ENCODE results near the gene OSBPL7.

The OSBPL7 gene

GRCh38 chr17:47789611-47790561, 31.7 kb downstream of the OSBPL7 start (continued):
- TF ChIP-seq ELK4 (IDR thresholded peaks at IDR 0.05; ENCODE audit: borderline replicate concordance, low read depth, low read length) (no peak), REST (tag by site-specific recombination; IDR thresholded peaks at IDR 0.05) (no peak), ZNF670 (tag by site-specific recombination; IDR thresholded peaks at IDR 0.05; ENCODE audit: low read depth) (no peak), ZNF837 (tag by site-specific recombination; IDR thresholded peaks at IDR 0.05) (no peak), ZEB2 (tag by site-specific recombination; IDR thresholded peaks at IDR 0.05) (peak; percentile 70; the same call in 1 of the 2 replicates), ZNF341 (tag by site-specific recombination; IDR thresholded peaks at IDR 0.05; ENCODE audit: low read depth) (no peak), ZNF362 (tag by site-specific recombination; IDR thresholded peaks at IDR 0.05) (no peak), YY2 (tag by site-specific recombination; IDR thresholded peaks at IDR 0.05) (no peak), ZNF202 (tag by site-specific recombination; IDR thresholded peaks at IDR 0.05; ENCODE audit: borderline replicate concordance) (no peak), ZNF629 (tag by site-specific recombination; IDR thresholded peaks at IDR 0.05) (no peak), ZNF704 (tag by site-specific recombination; IDR thresholded peaks at IDR 0.05) (no peak), ZNF585B (tag by site-specific recombination; IDR thresholded peaks at IDR 0.05) (no peak), PRDM2 (tag by site-specific recombination; IDR thresholded peaks at IDR 0.05; ENCODE audit: borderline replicate concordance) (no peak), ZNF155 (tag by site-specific recombination; IDR thresholded peaks at IDR 0.05) (no peak), ZNF223 (tag by site-specific recombination; IDR thresholded peaks at IDR 0.05) (no peak), MYNN (tag by site-specific recombination; IDR thresholded peaks at IDR 0.05; ENCODE audit: borderline replicate concordance) (no peak), IKZF3 (tag by site-specific recombination; IDR thresholded peaks at IDR 0.05) (no peak), ZNF580 (tag by site-specific recombination; IDR thresholded peaks at IDR 0.05) (no peak), ZNF561 (tag by site-specific recombination; IDR thresholded peaks at IDR 0.05; ENCODE audit: borderline replicate concordance) (no peak), ZNF544 (tag by site-specific recombination; IDR thresholded peaks at IDR 0.05) (no peak), ZNF112 (tag by site-specific recombination; IDR thresholded peaks at IDR 0.05) (no peak), ZBTB44 (tag by site-specific recombination; IDR thresholded peaks at IDR 0.05) (no peak)

All from HEK293 (cell line).